Stimulated activated CD8-positive, alpha-beta memory T cell treated with anti-CD3 and anti-CD28 coated beads, Interleukin-4, amount 100 ng/mL, for 1 hour (primary cell): ENCODE data around the gene KMT2E.

Experiments
- DNase-seq, 2 donors: peaks; one replicate each; pipeline ENCODE4 v3.0.0-alpha.2; 2020; ENCODE audit warnings: low read depth in 2 of 2, low spot score in 1 of 2

The KMT2E gene

GRCh38 chr7:105065104-105065503 is 51.1 kb downstream of the KMT2E start:
- no peak for DNase-seq

- DNase-seq: no peak
Measured at GRCh38 chr7:105067691-105068090, 53.7 kb downstream of the KMT2E start.

GRCh38 chr7:105068886-105069285 is 54.9 kb downstream of the KMT2E start:
- DNase-seq: no peak

DNA sequence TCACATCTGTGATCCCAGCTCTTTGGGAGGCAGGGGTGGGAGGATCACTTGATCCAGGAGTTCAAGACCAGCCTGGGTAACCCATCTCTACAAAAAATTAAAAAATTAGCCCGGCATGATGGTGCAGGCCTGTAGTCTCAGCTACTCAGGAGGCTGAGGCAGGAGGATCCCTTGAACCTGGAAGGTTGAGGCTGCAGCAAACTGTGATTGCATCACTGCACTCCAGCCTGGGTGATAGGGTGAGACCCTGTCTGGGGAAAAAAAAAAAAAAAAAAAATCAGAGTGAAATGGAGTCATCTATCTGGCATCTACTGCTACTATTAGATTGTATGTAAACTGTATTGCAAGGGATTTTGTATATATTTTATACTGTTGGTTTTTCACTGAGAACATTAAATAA is 59.1 kb downstream of the KMT2E start:
- no peak for DNase-seq

DNA sequence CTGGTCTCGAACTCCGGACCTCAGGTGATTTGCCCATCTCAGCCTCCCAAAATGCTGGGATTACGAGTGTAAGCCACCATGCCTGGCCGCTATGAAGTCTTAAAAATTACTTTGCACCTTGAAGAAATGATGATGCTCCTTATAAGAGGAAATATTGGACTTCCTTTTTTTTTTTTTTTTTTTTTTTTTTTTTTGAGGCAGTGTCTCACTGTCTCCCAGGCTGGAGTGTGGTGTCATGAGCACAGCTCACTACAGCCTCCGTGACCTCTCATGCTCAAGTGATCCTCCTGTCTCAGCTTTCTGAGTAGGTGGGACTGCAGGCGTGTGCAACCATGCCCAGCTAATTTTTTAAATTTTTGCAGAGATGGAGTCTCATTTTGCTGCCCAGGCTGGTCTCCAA is 65.3 kb downstream of the KMT2E start:
- no peak for DNase-seq

DNA sequence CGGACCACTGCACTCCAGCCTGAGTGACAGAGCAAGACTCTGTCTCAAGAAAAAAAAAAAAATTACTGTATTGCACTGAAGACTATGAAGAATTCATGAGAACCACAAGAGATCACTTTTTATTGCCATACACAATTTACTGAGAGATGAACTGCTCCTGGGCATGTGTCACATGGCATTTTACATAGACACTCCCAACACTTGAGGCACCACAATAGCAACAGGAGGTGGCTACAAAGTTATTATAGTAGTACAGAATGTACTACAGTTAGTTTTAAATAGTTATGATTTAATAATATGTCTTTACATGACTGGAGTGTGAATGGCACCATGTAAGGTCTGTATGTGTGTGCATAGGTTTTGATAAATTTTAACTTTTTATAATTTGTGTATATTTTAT is 70.6 kb downstream of the KMT2E start:
- no peak for DNase-seq

- DNase-seq: no peak
Measured at GRCh38 chr7:105086850-105087249, 72.8 kb downstream of the KMT2E start.

GRCh38 chr7:105087981-105088380 is 74.0 kb downstream of the KMT2E start:
- DNase-seq: no peak

- no peak for DNase-seq
Measured at GRCh38 chr7:105088456-105088855, 74.5 kb downstream of the KMT2E start.

DNA sequence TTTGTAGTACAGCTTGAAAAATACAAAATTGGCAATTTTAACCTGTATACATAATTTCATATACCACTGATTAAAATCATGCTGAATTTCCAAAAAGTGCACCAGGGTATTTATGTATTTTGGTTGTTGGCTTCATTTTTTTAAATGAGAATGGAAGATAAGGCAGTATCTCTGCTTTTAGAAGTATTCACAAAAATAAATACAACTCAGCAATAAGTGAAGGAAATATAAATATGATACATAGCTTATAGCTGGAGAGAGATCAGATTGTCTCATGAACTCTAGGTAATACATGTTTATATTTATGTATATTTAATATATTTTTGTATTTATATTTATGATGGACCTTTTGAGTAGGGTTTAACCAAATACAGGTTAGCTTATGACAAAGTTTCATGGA is 81.0 kb downstream of the KMT2E start:
- no peak for DNase-seq

- DNase-seq: no peak
Measured at GRCh38 chr7:105096306-105096705, 82.3 kb downstream of the KMT2E start.

DNA sequence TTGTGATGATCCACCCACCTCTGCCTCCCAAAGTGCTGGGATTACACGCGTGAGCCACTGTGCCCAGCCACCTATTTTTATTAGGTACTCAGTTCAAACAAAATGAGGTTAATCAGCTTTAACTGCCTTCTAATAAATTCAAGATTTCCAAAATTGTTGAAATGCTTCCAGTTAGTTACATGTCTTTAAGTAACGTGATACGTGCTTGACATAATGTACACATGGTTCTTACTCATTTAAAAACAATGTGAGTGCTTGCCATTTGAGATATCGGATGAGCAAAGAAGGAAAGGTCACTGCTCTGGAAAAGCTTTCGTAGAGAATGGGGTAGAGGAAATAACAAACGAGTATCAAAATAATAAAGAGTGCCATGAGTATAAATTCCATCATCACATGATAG is 83.6 kb downstream of the KMT2E start:
- no peak for DNase-seq

- no peak for DNase-seq
Measured at GRCh38 chr7:105098863-105099515, 85.0 kb downstream of the KMT2E start.

GRCh38 chr7:105101864-105102263 is 87.9 kb downstream of the KMT2E start:
- no peak for DNase-seq

GRCh38 chr7:105102557-105103352 is 88.8 kb downstream of the KMT2E start:
- DNase-seq: no peak

DNA sequence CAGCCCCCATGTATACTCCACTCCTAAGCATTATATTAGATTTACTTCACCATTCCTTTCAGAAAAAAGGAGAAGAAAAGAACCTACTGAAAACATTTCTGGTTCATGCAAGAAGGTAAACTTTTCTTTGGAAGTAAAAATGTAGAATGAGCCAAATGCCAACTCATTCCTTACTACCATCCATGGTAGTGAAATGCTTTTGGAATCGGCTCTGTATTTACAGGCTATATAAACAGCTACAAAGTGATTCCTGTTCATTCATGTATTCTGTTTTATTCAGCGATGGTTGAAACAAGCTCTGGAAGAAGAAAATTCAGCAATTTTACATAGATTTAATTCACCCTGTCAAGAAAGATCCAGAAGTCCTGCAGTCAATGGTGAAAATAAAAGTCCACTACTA is 91.6 kb downstream of the KMT2E start:
- no peak for DNase-seq

DNA sequence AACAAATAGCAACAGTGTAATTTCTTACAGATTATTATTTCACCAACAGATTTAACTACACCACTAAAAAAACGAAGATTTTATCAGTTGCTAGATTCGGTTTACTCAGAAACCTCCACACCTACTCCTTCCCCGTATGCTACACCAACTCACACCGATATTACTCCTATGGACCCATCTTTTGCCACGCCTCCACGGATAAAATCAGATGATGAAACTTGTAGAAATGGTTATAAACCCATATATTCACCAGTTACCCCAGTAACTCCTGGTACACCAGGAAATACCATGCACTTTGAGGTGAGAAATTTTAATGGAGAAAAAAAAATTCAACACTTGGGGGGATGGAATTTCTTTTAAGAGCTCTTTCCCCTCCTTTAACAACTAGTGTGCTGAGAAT is 92.5 kb downstream of the KMT2E start:
- no peak for DNase-seq

DNA sequence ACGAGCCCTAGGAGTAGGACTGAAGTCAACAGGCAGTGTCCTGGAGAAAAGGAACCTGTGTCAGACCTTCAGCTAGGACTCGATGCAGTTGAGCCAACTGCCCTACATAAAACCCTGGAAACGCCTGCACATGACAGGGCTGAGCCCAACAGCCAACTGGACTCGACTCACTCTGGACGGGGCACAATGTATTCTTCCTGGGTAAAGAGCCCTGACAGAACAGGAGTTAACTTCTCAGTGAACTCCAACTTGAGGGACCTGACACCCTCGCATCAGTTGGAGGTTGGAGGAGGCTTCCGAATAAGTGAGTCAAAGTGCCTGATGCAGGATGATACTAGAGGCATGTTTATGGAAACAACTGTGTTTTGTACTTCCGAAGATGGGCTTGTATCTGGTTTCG is 93.5 kb downstream of the KMT2E start:
- DNase-seq: no peak

GRCh38 chr7:105112440-105113418 is 98.7 kb downstream of the KMT2E start:
- DNase-seq: no peak

- no peak for DNase-seq
Measured at GRCh38 chr7:105118612-105119600, 104.9 kb downstream of the KMT2E start.
